H1 (cell line): ENCODE data around the gene TMEM163. TPM values are rescaled to one million over a fixed set of nuclear protein-coding genes. Genes with fewer than 3 reads are reported as not detected.

Experiments
- CTCF ChIA-PET: fragments of 300-600 bp; sonication (Branson Sonifier 250); formaldehyde crosslinking; loops from one replicate; lab custom pipeline; 2021; ENCODE audit not compliant: partially characterized antibody; lab: Charles Lee
- POLR2A ChIA-PET: fragments of 300-600 bp; sonication (Branson Sonifier 250); formaldehyde crosslinking; loops from one replicate; lab custom pipeline; 2021; ENCODE audit warnings: inconsistent platforms; ENCODE audit not compliant: partially characterized antibody; lab: Charles Lee
- DNase-seq, 2 experiments: peaks; one replicate each; pipeline versions ENCODE4 v3.0.0 to v3.0.0-alpha.2; 2010 to 2022; ENCODE audit warnings: low spot score in 2 of 2, low read depth in 1 of 2, mixed read lengths in 1 of 2
- FAIRE-seq: peaks from 2 replicates; lab custom pipeline; 2011; peaks lifted over from hg19 to GRCh38; lab: Jason Lieb, UNC
- H2AFZ ChIP-seq: 2 replicates; pipeline ENCODE4 v1.8.1; 2012; ENCODE audit warnings: low read length, inconsistent platforms
- H2AK5ac ChIP-seq: 2 replicates; pipeline ENCODE4 v1.6.1; 2013; ENCODE audit warnings: low read depth, low read length
- H2BK120ac ChIP-seq: replicated peaks from 2 replicates; pipeline ENCODE3; 2013; ENCODE audit warnings: low read depth, low read length, inconsistent platforms
- H2BK12ac ChIP-seq: 2 replicates; pipeline ENCODE4 v1.6.1; 2013; ENCODE audit warnings: low read depth, low read length
- H2BK15ac ChIP-seq: 2 replicates; pipeline ENCODE4 v1.6.1; 2013; ENCODE audit warnings: low read length
- H2BK20ac ChIP-seq: 2 replicates; pipeline ENCODE4 v1.6.1; 2013; ENCODE audit warnings: low read length
- H2BK5ac ChIP-seq: 2 replicates; pipeline ENCODE4 v1.6.1; 2013; ENCODE audit warnings: low read depth, low read length
- H3K14ac ChIP-seq: 2 replicates; pipeline ENCODE4 v1.6.1; 2013; ENCODE audit warnings: inconsistent platforms; ENCODE audit not compliant: insufficient read length
- H3K18ac ChIP-seq: 2 replicates; pipeline ENCODE4 v1.6.1; 2013; ENCODE audit warnings: low read length; ENCODE audit errors: extremely low read depth
- H3K23ac ChIP-seq: 2 replicates; pipeline ENCODE4 v1.6.1; 2013; ENCODE audit warnings: inconsistent platforms; ENCODE audit not compliant: insufficient read length
- H3K23me2 ChIP-seq: 2 replicates; pipeline ENCODE4 v1.6.1; 2013; ENCODE audit warnings: low read depth, low read length
- H3K27ac ChIP-seq: 2 replicates; pipeline ENCODE4 v1.6.1; 2011; ENCODE audit warnings: low read depth, low read length, inconsistent platforms
- H3K27me3 ChIP-seq, 4 experiments: replicated peaks in 1 of 4; 1 replicate in 1 of 4; 2 replicates in 3 of 4; pipeline versions ENCODE4 v1.6.1 to v1.8.1; 2011 to 2013; ENCODE audit warnings: low read length in 3 of 4, mild to moderate bottlenecking in 3 of 4, inconsistent platforms in 2 of 4, mixed read lengths in 2 of 4, moderate library complexity in 1 of 4; ENCODE audit not compliant: control insufficient read depth in 3 of 4, insufficient read depth in 3 of 4; ENCODE audit errors: extremely low read depth in 1 of 4
- H3K36me3 ChIP-seq, 4 experiments: 2 replicates each; pipeline versions ENCODE4 v1.6.1 to v1.8.1; 2011 to 2013; ENCODE audit warnings: mild to moderate bottlenecking in 4 of 4, low read length in 3 of 4, moderate library complexity in 2 of 4, control low read depth in 1 of 4, inconsistent platforms in 1 of 4; ENCODE audit not compliant: insufficient read depth in 4 of 4, control insufficient read depth in 2 of 4
- H3K4ac ChIP-seq: replicated peaks from 2 replicates; pipeline ENCODE3; 2013; ENCODE audit warnings: low read length, low read depth, mixed read lengths, inconsistent platforms; ENCODE audit not compliant: insufficient read length
- H3K4me1 ChIP-seq, 4 experiments: replicated peaks in 1 of 4; 1 replicate in 1 of 4; 2 replicates in 3 of 4; pipeline versions ENCODE4 v1.6.1 to v1.8.1; 2011 to 2013; ENCODE audit warnings: low read length in 3 of 4, inconsistent platforms in 2 of 4, mixed read lengths in 1 of 4; ENCODE audit not compliant: insufficient read depth in 4 of 4, control insufficient read depth in 3 of 4
- H3K4me2 ChIP-seq, 2 experiments: 2 replicates each; pipeline versions ENCODE4 v1.6.1 to v1.8.1; 2011 to 2013; ENCODE audit warnings: low read depth in 2 of 2, low read length in 2 of 2, control low read depth in 1 of 2, inconsistent platforms in 1 of 2, mild to moderate bottlenecking in 1 of 2; ENCODE audit not compliant: insufficient read depth in 1 of 2
- H3K4me3 ChIP-seq, 4 experiments: fragments of 200-600, 300-600 bp in 1 of 4; sonication (generic), shearing (Covaris generic), sonication (Bioruptor Twin) in 1 of 4; 2 replicates each; pipeline versions ENCODE4 v1.5.1 to v1.8.1; 2011 to 2016; ENCODE audit warnings: low read length in 4 of 4, low read depth in 3 of 4, control low read depth in 2 of 4, inconsistent platforms in 2 of 4, mild to moderate bottlenecking in 2 of 4, mixed read lengths in 1 of 4, moderate library complexity in 1 of 4; ENCODE audit not compliant: insufficient read depth in 2 of 4; ENCODE audit errors: extremely low read depth in 1 of 4
- H3K56ac ChIP-seq: replicated peaks from 2 replicates; pipeline ENCODE3; 2013; ENCODE audit warnings: low read depth, mild to moderate bottlenecking, mixed read lengths, low read length, inconsistent platforms; ENCODE audit not compliant: insufficient read length
- H3K79me1 ChIP-seq: 2 replicates; pipeline ENCODE4 v1.6.1; 2013; ENCODE audit warnings: low read depth, low read length, control low read depth
- H3K79me2 ChIP-seq, 2 experiments: 2 replicates each; pipeline versions ENCODE4 v1.6.1 to v1.8.1; 2012 to 2013; ENCODE audit warnings: low read length in 2 of 2, mild to moderate bottlenecking in 2 of 2, inconsistent platforms in 1 of 2; ENCODE audit not compliant: insufficient read depth in 2 of 2, control insufficient read depth in 1 of 2
- H3K9ac ChIP-seq, 4 experiments: replicated peaks in 1 of 4; 1 replicate in 1 of 4; 2 replicates in 3 of 4; pipeline versions ENCODE4 v1.6.1 to v1.8.1; 2011 to 2013; ENCODE audit warnings: low read depth in 3 of 4, low read length in 3 of 4, control low read depth in 2 of 4, mild to moderate bottlenecking in 2 of 4, moderate library complexity in 2 of 4, inconsistent platforms in 1 of 4; ENCODE audit errors: extremely low read depth in 1 of 4
- H3K9me3 ChIP-seq, 2 experiments: 2 replicates each; pipeline versions ENCODE4 v1.6.1 to v1.8.1; 2012 to 2013; ENCODE audit warnings: mild to moderate bottlenecking in 2 of 2, moderate library complexity in 2 of 2, control low read depth in 1 of 2, inconsistent platforms in 1 of 2, low read depth in 1 of 2, low read length in 1 of 2, mixed read lengths in 1 of 2; ENCODE audit not compliant: insufficient read depth in 2 of 2
- H4K20me1 ChIP-seq, 2 experiments: replicated peaks in 1 of 2; 2 replicates each; pipeline versions ENCODE3 to v1.8.1; 2011 to 2013; ENCODE audit warnings: inconsistent platforms in 2 of 2, low read length in 2 of 2, mild to moderate bottlenecking in 1 of 2; ENCODE audit not compliant: insufficient read depth in 2 of 2, control insufficient read depth in 1 of 2
- H4K5ac ChIP-seq: 2 replicates; pipeline ENCODE4 v1.6.1; 2013; ENCODE audit warnings: low read length, low read depth, mixed read lengths, inconsistent platforms; ENCODE audit not compliant: insufficient read length
- H4K8ac ChIP-seq: 2 replicates; pipeline ENCODE4 v1.8.0; 2013; ENCODE audit warnings: mild to moderate bottlenecking, moderate library complexity, low read length, inconsistent platforms; ENCODE audit not compliant: insufficient read depth; ENCODE audit errors: extremely low read depth
- H4K91ac ChIP-seq: replicated peaks from 2 replicates; pipeline ENCODE3; 2013; ENCODE audit warnings: low read length, mixed read lengths, inconsistent platforms; ENCODE audit not compliant: insufficient read length
- EP300 ChIP-seq, 2 experiments: IDR thresholded peaks; 1 replicate in 1 of 2; 2 replicates in 1 of 2; pipeline ENCODE4 v1.6.1; 2011 to 2012; ENCODE audit warnings: low read depth in 2 of 2, low read length in 2 of 2, mild to moderate bottlenecking in 2 of 2, borderline replicate concordance in 1 of 2, inconsistent platforms in 1 of 2, moderate library complexity in 1 of 2
- EZH2 ChIP-seq: fragments of 200-600 bp; sonication (generic); IDR thresholded peaks from 2 replicates; pipeline ENCODE4 v1.7.1; 2012; ENCODE audit warnings: low read depth, mild to moderate bottlenecking, moderate library complexity, low read length, inconsistent platforms; ENCODE audit not compliant: severe bottlenecking
- WGBS, 2 experiments: shearing (Covaris generic) in 1 of 2; methylation state at CpG; one replicate each; pipeline versions ENCODE4 v1.1.6 to v1.1.7; 2013 to 2015; ENCODE audit warnings: low lambda C conversion rate in 2 of 2, mixed read lengths in 2 of 2, inconsistent platforms in 1 of 2, low coverage in 1 of 2, missing lambda C conversion rate in 1 of 2; ENCODE audit not compliant: insufficient replicate concordance in 2 of 2, insufficient coverage in 1 of 2, insufficient read length in 1 of 2; ENCODE audit errors: extremely low coverage in 1 of 2, missing lambda C conversion rate in 1 of 2; 5-methylcytosine and 5-hydroxymethylcytosine counted together
- polyA plus RNA-seq, 7 experiments: library from polyadenylated mRNA; depleted of rRNA in 3 of 7; stranded (reverse) in 5 of 7; unstranded in 2 of 7; fragments of >200 nt in 5 of 7; fragments of 200-250 nt in 2 of 7; gene quantifications; 1 replicate in 5 of 7; 2 replicates in 1 of 7; 4 replicates in 1 of 7; pipeline versions ENCODE4 v1.2.1 to v1.2.3, GENCODE V29; 2011 to 2013; ENCODE audit warnings: missing spikeins in 2 of 7, mixed read lengths in 2 of 7
- total RNA-seq: library from RNA; stranded (reverse); fragmentation: NEBNext Ultra II Directional; extraction: Animal tissue kit (Norgen Biotek cat#: 25700); gene quantifications from 2 replicates; pipeline ENCODE4 v1.2.1, GENCODE V29; 2021

The TMEM163 gene
- total and polyA plus RNA-seq, 2 of the 8 experiments (the other 6 are each of a cell fraction or from before 2014, with no cell fraction given): 2.8 to 3.2 TPM

DNA sequence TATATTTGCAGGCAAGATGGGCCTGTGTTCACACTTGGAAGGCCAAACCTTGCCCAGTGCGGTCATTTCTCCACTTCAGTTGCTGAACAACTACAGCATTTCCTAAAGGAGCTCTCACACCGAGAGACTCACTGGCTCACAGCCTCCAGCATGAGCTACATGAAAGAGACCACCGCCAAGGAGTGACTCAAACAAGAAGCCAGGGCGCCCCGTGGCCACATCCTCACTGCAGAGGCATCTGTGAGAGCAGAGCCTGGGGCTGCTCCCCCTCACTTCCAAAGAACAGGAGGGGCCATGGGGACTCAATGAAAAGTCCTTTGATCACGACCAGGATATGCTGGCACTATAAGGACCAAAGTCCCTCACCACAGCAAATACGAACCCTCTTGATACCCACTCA is 50.0 kb downstream of the TMEM163 start:
- Histone ChIP-seq H3K36me3 (no peaks in the 10 kb centered on the region), H4K8ac (no peak overlapping the region), H3K27me3 (no peaks in the 10 kb centered on the region), H3K79me2 (no peaks in the 10 kb centered on the region), H3K4ac (no peak overlapping the region), H2BK120ac (no peak overlapping the region), H3K9ac (no peak overlapping the region), H4K91ac (no peak overlapping the region), H3K4me2 (no peak overlapping the region), H2AK5ac (no peak overlapping the region), H3K27ac (no peak overlapping the region), H4K5ac (no peak overlapping the region), H3K18ac (no peak overlapping the region), H2AFZ (no peak overlapping the region), H3K56ac (no peak overlapping the region), H2BK5ac (no peak overlapping the region), H3K4me3 (no peak overlapping the region), H4K20me1 (no peaks in the 10 kb centered on the region), H3K4me1 (peaks cover 0 to 7% (median 4%) of the 10 kb centered on the region in 4 experiments; a peak in 5 of 7 replicates), H2BK12ac (no peak overlapping the region), H3K23me2 (no peaks in the 10 kb centered on the region), H3K14ac (no peak overlapping the region), H3K79me1 (no peaks in the 10 kb centered on the region), H2BK20ac (no peak overlapping the region), H3K9me3 (no peaks in the 10 kb centered on the region), H2BK15ac (no peak overlapping the region), H3K23ac (no peak overlapping the region)
- FAIRE-seq (no peak), DNase-seq (peak in 1 of 2 experiments; percentile 33)
- ChIA-PET POLR2A (no interaction called here), CTCF (interaction anchor here (0.9 to 1.7 kb wide), 2 partner anchors 9 to 310 kb away, joined by 3 to 5 read pairs; no protein-coding TSS in a partner anchor)
- 94% methylated on average over 7 of the region's 7 CpGs; no CpG with 5 or more reads in 1 of the 2 experiments for WGBS, 2 experiments
- no peak for TF ChIP-seq EZH2
- TF ChIP-seq EP300 (IDR thresholded peaks at IDR 0.05; ENCODE audit: borderline replicate concordance in 1 of 2, low read depth in 2 of 2, low read length in 2 of 2): no peak
